ENCODE data around the gene PTPN9.

DNA sequence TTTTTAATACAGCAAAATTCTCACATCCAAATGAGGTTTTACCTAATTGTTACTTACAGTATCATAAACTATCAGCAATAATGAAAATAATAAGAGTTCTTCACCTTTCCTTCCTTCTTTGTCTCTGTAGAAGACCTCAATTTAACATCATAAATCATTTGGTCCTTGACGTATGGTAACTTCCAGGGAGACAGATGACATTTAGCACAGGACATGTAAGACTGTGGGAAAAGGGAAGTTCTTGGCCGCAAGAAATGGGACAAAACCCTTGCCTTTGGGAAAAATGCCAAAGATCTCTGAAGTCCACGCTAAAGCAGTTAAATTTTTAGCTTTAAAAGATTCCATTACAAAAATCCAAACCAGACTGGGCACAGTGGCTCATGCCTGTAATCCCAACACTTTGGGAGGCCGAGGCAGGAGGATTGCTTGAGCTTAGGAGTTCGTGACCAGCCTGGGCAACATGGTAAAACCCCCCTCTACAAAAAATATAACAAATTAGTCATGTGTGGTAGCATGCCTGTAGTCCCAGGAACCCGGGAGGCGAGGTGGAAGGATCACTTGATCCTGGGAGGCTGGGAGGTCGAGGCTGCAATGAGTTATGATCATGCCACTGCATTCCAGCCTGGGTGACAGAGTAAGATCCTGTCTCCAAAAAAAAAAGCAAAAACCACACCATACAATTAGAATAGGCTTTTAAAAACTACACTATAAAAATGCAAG is 8.8 kb downstream of the PTPN9 start:
- no peak for TF ChIP-seq GATA2 (IDR thresholded peaks at IDR 0.05; ENCODE audit: low read depth, low read length)
- TF ChIP-seq GATA3 (IDR thresholded peaks at IDR 0.05; ENCODE audit: low read depth, low read length): no peak

All from SH-SY5Y (cell line).